ELR (cell line): ENCODE results near the gene IL22.

Source experiments
- DNase-seq: peaks from one replicate; pipeline ENCODE4 v3.0.0-alpha.2; 2015; ENCODE audit warnings: low read depth

The IL22 gene

GRCh38 chr12:68253504-68253903 is at the start of gene IL22:
Gene IL22 (minus strand): TSS chr12:68253604. CDS start chr12:68253448, 156 bp downstream.
- DNase-seq, result no peak

- DNase-seq, result no peak
These were observed 44.5 kb upstream of the IL22 start for GRCh38 chr12:68297929-68298328.

DNA sequence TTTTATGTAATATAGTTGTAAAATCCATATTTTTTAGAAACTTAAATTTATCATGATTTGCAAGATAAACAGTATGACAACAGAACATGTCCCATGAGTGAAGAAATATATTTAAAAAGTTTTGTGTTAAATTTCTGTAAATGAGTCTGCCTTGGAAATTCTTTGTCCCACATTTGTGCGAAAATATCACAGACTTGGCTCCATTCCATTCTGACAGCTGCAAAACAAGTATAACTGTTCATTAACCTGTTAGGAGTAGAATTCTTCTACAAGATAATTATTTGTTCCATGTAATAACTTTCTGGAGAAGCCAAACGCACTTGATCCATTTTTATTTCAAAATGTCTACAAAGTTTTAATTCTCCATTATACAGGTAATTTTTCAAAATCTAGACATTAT is 40.8 kb upstream of the IL22 start:
- DNase-seq, result no peak

DNA sequence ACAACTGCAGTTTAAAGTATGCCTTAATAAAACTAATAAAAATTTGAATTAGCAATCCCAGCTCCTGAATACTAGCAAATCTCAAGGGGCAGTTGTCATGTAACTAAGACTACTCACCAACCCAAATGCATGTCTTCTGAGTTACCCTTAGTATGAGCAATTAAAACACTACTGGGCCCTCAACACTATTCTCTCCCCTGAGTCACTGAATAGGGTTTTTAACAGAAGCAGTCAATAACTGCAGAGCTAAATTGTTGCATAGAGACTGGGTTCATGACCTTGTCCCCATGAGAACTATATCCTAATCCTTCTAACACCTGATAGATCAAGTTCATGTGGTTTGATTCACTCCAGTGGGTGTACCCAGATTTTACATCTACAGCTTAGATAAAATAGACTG is 39.9 kb upstream of the IL22 start:
- no peak for DNase-seq

DNA sequence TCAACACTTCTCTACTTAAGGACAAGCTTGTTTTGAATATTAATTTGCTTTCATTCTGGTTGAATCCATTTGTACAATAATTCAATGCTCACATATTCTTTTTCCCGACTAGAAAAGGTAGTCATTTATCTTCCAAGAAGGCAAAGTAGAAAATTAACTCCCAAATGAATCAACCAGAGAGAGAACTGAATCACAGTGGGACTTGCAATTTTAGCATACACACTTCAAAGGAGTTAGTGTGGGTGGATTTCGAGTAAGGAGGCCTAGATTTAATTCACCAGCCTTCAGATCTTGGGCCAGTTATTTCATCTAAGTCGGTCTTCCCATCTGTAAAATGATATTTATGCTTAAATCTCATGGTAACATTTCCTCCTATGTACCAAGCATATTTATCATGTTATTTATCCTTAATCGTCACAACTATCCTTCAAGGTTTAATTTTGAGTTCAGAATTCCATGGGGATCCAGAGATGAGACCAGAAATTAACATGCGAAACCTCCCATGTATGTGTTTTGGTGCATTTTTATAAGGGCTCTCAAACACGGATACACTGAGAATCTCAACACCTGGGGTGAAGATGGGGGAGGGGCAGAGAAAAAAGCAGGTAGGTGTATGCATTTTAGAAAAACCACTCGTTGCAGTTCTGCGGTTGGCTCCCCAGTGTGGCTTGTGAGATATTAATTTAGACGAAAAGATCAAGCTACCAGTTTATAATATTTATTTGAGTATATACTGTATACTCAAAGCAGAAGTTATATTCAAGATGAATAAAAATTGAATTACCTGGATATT is 38.9 kb upstream of the IL22 start:
- no peak for DNase-seq

DNA sequence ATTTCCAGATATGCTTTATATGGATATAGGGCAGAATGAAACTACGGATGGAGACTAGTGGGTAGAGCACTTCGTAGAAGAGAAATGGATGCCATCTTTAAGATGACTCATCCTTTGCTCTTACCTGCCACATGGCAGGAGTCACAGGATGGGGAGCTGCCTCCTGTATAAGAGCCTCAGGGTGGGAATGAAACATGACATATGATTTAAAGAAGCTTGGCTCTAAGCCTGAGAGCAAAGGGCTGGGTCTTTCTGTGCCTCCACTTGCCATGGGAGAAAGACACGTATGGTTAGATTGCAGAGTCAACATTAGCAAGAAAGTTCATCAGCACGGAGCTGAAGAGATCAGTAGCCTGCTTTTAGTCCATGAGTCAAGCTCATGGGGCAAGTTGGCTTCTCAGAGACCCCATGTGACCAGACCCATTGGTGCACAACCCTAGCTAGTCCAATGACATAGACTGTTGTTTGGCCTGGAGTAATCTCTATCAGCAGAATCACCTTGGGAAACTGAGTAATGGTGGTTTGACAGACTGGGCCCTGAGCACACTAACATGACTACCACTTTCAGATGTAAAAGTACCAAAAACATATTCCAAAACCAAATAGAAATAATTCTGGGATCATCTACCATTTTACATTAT is 38.1 kb upstream of the IL22 start:
- DNase-seq, result peak; percentile 8

DNA sequence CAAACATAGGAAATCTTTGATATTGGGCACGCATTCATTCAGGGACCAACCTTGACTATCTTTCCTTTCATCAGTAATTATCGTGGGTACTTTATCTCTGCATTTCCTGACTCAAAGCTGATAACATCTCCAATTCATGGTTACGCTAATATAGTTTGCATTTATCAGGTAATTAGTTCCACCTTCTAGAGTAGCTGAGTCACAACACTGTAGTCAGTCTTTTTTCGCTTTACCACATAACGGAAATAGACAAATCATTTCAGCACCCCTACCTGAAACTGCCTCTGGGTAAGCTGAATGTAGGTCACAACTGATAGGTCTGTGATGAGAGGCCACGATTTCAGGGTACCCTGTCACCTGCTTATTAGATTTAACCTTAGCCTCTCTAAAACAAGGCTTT is 36.7 kb upstream of the IL22 start:
- peak; percentile 24 for DNase-seq

DNA sequence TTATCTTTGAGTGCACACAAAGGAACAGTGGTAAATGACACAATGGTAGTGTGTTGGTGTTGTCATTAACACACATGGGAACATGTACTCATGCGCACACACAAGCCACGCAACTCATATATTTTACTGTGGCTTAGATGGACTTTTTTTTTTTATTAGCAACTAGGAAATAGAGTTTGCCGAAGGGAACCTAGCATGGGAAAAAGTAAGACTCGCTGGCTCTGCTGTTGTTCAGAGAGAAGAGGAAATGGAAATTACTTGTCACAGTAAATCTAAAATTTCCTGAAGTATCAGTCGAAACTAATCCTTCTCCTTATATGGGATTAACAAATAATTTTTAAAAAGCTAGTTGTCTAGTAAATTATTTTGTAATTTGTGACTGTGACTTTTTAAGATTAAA is 33.7 kb upstream of the IL22 start:
- no peak for DNase-seq

DNA sequence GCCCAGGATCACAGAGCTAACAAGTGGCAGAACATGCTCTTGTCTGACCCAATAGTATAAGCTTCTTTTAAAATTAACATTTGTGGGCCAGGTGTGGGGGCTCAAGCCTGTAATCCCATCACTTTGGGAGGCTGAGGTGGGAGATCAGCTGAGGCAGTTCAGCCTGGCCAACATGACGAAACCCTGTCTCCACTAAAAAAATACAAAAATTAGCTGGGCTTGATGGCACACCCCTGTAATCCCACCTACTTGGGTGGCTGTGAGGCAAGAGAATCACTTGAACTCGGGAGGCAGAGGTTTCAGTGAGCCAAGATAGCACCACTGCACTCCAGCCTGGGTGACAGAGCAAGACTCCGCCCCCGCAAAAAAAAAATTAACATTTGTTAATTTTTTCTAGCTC is 33.0 kb upstream of the IL22 start:
- DNase-seq, result no peak

DNA sequence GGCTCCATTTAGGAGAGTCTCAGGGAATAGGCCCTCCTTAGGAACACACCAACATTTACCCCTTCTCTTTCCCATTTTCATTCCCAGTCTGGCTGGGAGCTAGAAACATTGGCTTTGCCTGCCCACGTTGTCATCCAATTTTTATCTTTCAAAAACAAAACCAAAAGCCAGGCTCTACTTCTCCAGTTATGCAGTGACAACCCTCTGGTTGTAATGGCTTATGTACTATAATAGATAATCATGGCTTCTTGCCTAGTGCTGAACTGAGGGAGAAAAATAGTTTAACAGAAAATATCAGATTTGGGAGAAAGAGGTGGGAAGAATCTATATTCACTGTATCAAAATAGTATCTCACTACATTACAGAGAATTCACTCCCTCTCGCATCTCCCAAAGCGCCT is 32.1 kb upstream of the IL22 start:
- DNase-seq, result no peak

GRCh38 chr12:68281322-68282077 is 28.1 kb upstream of the IL22 start:
- DNase-seq, result no peak

- DNase-seq, result no peak
These were observed 26.8 kb upstream of the IL22 start for GRCh38 chr12:68280240-68280639.

- no peak for DNase-seq
These were observed 26.0 kb upstream of the IL22 start for GRCh38 chr12:68279227-68280054.

DNA sequence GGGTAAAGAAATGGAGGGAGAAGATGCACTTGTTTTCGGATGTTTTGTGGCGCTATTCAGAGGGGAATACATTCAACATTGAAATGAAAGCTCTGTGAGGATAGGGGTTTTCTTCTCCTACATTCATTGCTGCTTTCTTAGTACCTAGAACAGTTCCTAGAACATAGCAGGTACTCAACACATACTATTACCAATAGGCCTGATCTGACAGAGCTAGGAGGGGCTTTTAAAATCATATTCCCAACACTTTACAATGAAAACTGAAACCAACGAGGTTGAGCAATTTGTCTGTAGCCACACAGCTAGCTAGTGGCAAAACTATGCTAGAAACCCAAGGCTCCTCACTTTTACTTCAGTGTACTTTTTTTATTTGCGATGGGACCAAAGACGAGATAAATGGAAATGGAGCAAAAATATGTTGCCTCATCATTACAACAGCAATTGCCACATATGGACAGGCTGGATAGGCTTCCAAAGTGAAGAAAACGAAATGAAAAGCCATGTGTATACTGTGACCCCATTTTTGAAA is 23.1 kb upstream of the IL22 start:
- no peak for DNase-seq

- DNase-seq, result no peak
These were observed 19.3 kb upstream of the IL22 start for GRCh38 chr12:68272732-68273131.

GRCh38 chr12:68271346-68271745 is 17.9 kb upstream of the IL22 start:
- DNase-seq, result no peak

DNA sequence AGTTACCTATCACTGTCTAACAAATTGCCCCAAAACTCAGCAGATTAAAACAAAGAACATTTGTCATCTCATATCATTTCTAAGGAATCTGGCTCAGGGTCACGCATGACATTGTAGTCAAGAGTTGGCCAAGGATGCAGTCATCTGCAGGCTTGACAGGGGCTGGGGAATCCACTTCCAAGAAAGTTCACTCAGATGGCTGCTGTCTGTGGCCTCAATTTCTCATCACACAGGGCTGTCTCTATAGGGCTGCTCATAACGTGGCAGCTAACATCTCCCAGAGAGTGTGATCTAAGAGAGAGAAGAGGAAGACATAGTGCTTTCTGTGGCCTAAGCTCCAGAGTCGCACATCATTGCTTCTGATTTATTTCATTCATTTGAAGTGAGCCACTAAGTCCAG is 17.0 kb upstream of the IL22 start:
- DNase-seq, result no peak

- no peak for DNase-seq
These were observed 16.4 kb upstream of the IL22 start for GRCh38 chr12:68269779-68270178.

GRCh38 chr12:68268967-68269366 is 15.6 kb upstream of the IL22 start:
- no peak for DNase-seq

DNA sequence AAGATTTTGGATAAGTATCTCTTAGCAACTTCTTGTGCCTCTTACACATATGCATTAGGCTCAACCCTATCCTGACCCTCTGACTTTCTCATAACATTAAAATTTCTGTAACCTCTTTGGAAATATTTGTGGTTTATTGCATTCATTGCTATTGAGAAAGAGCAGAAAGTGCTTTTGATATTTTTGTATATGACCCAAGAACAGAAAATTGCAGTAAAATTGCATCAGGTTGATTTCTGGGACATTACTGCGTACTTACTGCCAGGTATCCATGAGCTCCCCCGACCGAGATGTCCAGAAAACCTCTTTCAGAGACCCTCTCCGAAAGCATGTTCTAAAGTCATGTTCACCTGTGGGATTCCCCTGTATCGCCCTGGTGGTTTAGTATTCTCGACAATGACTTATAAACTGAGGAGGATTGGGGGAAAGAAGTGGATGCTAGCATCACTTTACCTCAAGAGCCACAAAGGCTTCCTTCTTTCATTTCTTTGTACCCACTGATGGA is 14.5 kb upstream of the IL22 start:
- DNase-seq, result peak; percentile 63

- peak; percentile 24 for DNase-seq
These were observed 11.5 kb upstream of the IL22 start for GRCh38 chr12:68264857-68265256.
